Embryonic facial prominence (tissue), 1 donor: Measurements from ENCODE around the gene MYL1.

Source experiments
- DNase-seq: peaks from one replicate; pipeline ENCODE4 v3.0.0-alpha.2; 2016; ENCODE audit errors: extremely low spot score

The MYL1 gene

DNA sequence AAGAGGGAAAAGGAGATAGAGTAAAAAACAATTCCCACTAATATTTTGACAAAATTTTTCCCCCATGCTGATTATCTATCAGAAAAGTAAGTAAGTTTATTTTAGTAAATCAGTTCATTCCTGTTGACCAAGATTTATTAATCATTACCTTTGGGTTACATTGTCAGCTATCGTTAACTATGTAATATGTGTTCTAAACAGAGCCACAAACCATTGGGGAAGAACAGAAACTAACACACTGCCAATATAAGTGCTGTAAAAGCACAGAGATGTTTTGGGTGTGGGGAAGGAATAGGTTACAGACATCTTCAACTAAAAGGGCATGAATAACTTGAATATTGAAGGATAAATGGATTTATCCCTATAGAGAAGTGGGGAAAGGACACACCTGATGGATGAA lies 47.3 kb downstream of the MYL1 start:
- DNase-seq = no peak

DNA sequence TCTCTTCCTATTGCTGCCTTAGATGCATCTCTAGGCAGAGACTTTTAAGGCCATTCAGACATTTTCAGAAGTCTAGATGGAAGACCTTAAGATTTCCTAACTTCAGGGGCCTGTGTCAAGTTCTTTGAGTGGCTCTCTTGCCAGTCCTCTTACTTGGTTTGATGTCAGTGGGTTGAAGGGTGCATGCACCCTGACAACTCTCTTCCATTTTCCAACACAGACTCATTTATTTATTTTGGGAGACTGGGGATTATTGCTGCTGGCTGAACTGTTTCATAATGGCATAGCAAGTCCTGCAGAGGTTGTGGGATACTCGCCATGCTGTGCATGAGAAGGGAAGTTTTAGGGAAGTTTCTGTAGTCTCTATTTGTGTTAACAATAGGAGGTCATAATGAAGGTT lies 50.7 kb downstream of the MYL1 start:
- no peak for DNase-seq

DNA sequence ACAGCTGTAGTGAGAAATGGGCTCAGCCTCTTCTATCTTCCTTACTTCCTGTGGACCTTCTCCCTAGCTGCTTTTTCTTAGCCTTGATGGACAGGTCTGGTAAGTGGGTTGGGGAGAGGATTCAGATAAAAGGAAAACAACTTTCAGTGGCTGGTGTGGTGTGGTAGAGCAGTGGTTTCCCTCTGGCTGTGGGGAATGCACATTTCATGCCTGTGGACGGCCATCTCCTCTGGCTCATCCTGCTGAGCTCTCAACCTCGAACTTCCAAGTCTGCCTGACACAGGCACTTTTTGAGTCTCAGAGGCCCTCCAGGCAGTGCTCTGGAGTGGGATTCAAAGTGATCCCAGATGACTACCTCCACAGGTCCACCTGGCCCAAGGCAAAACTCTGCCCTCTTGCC lies 51.1 kb downstream of the MYL1 start:
- DNase-seq = no peak

DNA sequence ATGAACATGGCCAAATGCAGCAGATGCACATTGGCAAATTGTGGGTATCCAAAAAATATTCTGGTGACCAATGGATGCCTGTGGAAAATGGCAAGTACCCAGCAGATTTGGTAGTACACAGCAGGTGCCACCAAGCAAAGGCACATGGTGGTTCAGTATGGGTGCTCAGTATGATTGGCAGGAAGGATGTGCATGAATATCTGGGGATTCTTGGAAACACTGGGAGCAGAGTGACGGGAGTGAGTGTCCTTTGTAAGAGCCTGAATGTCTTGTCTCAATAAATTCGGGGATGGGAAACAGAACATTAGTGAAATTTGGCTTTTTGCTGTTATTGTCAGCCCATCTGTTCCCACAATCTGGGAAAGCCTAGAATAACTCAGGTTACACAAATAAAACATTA lies 52.9 kb downstream of the MYL1 start:
- DNase-seq = no peak

DNA sequence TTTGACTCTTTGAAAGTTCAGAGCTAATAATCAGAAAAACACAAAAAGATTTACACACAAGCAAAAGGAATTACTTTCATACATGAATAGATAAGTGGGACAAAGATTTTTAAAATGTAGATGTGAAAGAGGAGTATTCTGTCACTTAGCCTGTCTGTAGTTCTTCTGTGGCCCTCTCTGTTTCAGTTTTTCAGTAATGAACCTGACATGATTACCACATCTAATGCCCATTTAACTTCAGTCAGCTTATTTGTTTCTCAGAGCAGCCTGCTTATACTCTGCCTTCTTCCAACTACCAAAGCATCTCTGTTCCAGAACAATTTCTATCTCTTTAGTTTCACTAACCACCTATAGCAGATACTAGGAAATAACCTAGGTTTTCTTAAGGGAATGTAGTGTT lies 55.3 kb downstream of the MYL1 start:
- no peak for DNase-seq

DNA sequence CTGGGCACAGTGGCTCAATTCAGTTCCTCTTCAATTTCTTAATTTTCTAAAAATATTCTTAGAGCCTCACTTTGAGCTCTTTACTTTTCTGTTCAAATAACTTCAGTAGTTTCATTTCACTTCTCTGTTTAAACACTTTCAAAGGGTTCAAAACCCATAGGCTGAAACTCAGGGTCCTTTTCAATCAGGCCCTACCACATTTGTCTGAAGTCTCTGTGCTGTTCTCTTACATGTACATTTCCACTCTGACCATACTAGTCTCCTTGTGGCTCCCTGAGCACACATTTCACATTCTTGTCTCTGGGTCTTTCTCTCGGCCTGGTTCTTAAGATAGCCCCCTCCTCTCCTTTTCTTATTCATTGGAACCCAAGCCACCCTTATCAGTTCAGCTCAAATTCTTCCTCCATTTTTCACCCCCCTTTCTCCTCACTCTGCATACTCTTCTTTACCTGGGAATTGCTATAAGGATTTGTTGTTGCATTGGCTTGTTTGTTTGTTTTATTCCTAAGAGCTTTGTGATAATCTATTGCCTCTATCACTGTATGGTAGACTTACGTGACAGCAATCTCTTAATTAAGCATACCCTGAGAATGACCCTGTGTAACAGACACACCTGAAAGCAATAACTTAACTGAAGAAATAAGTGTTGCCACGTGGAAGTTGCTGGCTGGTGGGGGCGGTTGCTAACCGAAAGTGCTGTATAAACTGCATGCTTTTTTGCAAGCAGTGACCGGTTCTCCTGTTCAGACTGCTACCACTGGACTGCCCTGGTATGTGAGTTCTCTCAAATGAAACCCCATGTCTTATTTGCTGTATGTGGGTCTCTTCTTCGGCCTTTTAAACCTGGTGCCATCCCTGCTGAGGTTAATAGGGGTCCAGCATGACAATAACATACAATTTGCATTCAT lies 62.0 kb downstream of the MYL1 start:
- no peak for DNase-seq

DNA sequence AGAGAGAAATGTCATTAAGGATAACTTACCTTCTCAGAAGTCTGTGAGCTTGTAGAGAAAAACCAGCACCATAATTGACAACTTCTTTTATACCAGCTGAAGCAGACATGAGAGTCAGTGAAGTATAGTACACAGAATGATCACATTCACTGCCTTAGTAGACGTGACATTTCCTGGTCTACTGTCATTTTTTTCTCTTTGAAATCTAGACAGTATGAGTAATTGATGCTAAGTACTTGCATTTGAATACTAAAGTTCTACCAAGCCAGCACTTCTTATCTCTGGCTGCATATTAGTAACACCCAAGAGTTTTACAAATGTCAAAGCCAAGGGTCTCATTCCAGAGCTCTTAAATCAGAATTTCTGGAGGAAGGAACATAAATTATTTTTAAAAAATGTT lies 64.4 kb downstream of the MYL1 start:
- DNase-seq = no peak
